Gastrocnemius medialis (tissue), 4 donors: ENCODE data around the gene CAPN13. TPM values are rescaled to one million over a fixed set of nuclear protein-coding genes. Genes with fewer than 3 reads are reported as not detected.

Experiments
- ATAC-seq, 2 donors: fragments of 150-250 bp; one replicate each; pipeline ENCODE4 v1.9.1; 2016
- DNase-seq, 2 donors: peaks; one replicate each; pipeline ENCODE4 v3.0.0-alpha.2; 2019
- H3K27ac ChIP-seq, 4 donors: fragments of 200-600 bp; sonication (generic); 1 replicate in 1 of 4; 2 replicates in 3 of 4; pipeline ENCODE4 v1.5.1; 2016 to 2018; ENCODE audit warnings: mild to moderate bottlenecking in 2 of 4, moderate library complexity in 1 of 4
- H3K27me3 ChIP-seq, 3 donors: fragments of 200-600 bp; sonication (generic) in 2 of 3; 1 replicate in 1 of 3; 2 replicates in 2 of 3; pipeline versions ENCODE4 v1.5.1 to v1.6.0; 2016 to 2019; ENCODE audit warnings: mild to moderate bottlenecking in 1 of 3, moderate library complexity in 1 of 3
- H3K36me3 ChIP-seq, 2 donors: fragments of 200-600 bp; sonication (generic) in 1 of 2; one replicate each; pipeline ENCODE4 v1.5.1; 2017 to 2018
- H3K4me1 ChIP-seq, 2 donors: fragments of 200-600 bp; sonication (generic) in 1 of 2; one replicate each; pipeline ENCODE4 v1.5.1; 2016 to 2017; ENCODE audit warnings: mild to moderate bottlenecking in 2 of 2
- H3K4me3 ChIP-seq, 4 donors: fragments of 200-600 bp; sonication (generic) in 3 of 4; 1 replicate in 1 of 4; 2 replicates in 3 of 4; pipeline ENCODE4 v1.5.1; 2016 to 2019; ENCODE audit warnings: mild to moderate bottlenecking in 2 of 4
- H3K9me3 ChIP-seq, 3 donors: fragments of 200-600 bp; sonication (generic) in 2 of 3; 1 replicate in 1 of 3; 2 replicates in 2 of 3; pipeline ENCODE4 v1.5.1; 2016 to 2019
- CTCF ChIP-seq, 5 experiments: fragments of 450-650 bp in 3 of 5; fragments of 200-600 bp in 2 of 5; sonication (generic) in 2 of 5; IDR thresholded peaks in 4 of 5; conservative IDR thresholded peaks in 1 of 5; 1 replicate in 4 of 5; 2 replicates in 1 of 5; pipeline ENCODE4 v1.5.1; 2016 to 2019; ENCODE audit warnings: antibody characterized with exemption in 5 of 5, mild to moderate bottlenecking in 3 of 5, moderate library complexity in 3 of 5
- POLR2A ChIP-seq, 2 donors: fragments of 450-650 bp; IDR thresholded peaks; one replicate each; pipeline ENCODE4 v1.6.1; 2017; ENCODE audit warnings: antibody characterized with exemption in 2 of 2, mild to moderate bottlenecking in 2 of 2, moderate library complexity in 2 of 2
- in situ Hi-C, 4 donors: fragments of 200-750 bp; cut with MboI; loops; one replicate each; pipeline versions ENCODE4 v1.15.0 to v1.8.0; 2017; ENCODE audit warnings: low sequenced_read_pairs in 4 of 4
- intact Hi-C: fragments of 100-400 bp; cut with DNase I; formaldehyde crosslinking; loops from one replicate; pipeline ENCODE4 v1.15.1; 2023; ENCODE audit warnings: low total_unique reads
- total RNA-seq, 4 donors: library from RNA; depleted of rRNA; stranded (reverse); fragments of >200 nt; gene quantifications; one replicate each; pipeline versions ENCODE4 v1.1.0 to v1.2.3, GENCODE V29; 2016

Gene CAPN13
- total RNA-seq, 4 donors from 2014 or later, result 0.53 TPM; not detected in 3

GRCh38 chr2:30678410-30679137 lies 128.7 kb downstream of the CAPN13 start:
- no peak overlapping the region for H3K4me3 ChIP-seq
- in situ Hi-C loops, result no loop called here
- no peaks in the 10 kb centered on the region for H3K27me3 ChIP-seq
- H3K36me3 ChIP-seq, result no peaks in the 10 kb centered on the region
- no peaks in the 10 kb centered on the region for H3K4me1 ChIP-seq
- intact Hi-C loops, result no loop called here
- H3K9me3 ChIP-seq, result no peaks in the 10 kb centered on the region
- TF ChIP-seq CTCF (IDR thresholded peaks at IDR 0.05 in 4 of 5, conservative IDR thresholded peaks at IDR 0.05 in 1 of 5), result no peak
- TF ChIP-seq POLR2A (IDR thresholded peaks at IDR 0.05), result no peak
- DNase-seq (no peak), ATAC-seq (no peak)
- H3K27ac ChIP-seq, result no peak overlapping the region

- no peaks in the 10 kb centered on the region for H3K36me3 ChIP-seq
- in situ Hi-C loops, result no loop called here
- H3K4me1 ChIP-seq, result no peaks in the 10 kb centered on the region
- no peak overlapping the region for H3K27ac ChIP-seq
- H3K27me3 ChIP-seq, result no peaks in the 10 kb centered on the region
- no peak for DNase-seq
- intact Hi-C loops, result no loop called here
- no peak overlapping the region for H3K4me3 ChIP-seq
- no peak for TF ChIP-seq CTCF (IDR thresholded peaks at IDR 0.05 in 4 of 5, conservative IDR thresholded peaks at IDR 0.05 in 1 of 5)
- TF ChIP-seq POLR2A (IDR thresholded peaks at IDR 0.05), result no peak
- ATAC-seq, result no peak
- no peaks in the 10 kb centered on the region for H3K9me3 ChIP-seq
Measured at GRCh38 chr2:30677861-30678385, 129.3 kb downstream of the CAPN13 start.

GRCh38 chr2:30677231-30677630 lies 130.0 kb downstream of the CAPN13 start:
- ATAC-seq, result no peak

GRCh38 chr2:30675758-30676157 lies 131.5 kb downstream of the CAPN13 start:
- Histone ChIP-seq H3K4me3 (no peak overlapping the region), H3K4me1 (no peaks in the 10 kb centered on the region), H3K27ac (no peak overlapping the region), H3K36me3 (no peaks in the 10 kb centered on the region), H3K27me3 (no peaks in the 10 kb centered on the region), H3K9me3 (no peaks in the 10 kb centered on the region)
- in situ Hi-C loops (no loop called here), intact Hi-C loops (no loop called here)
- DNase-seq (no peak), ATAC-seq (no peak)
- TF ChIP-seq POLR2A (IDR thresholded peaks at IDR 0.05) (no peak), CTCF (IDR thresholded peaks at IDR 0.05 in 4 of 5, conservative IDR thresholded peaks at IDR 0.05 in 1 of 5) (no peak)

More at GRCh38 chr2:30677231-30677630, 130.0 kb downstream of the CAPN13 start:
- no peak overlapping the region for H3K27ac ChIP-seq
- TF ChIP-seq POLR2A (IDR thresholded peaks at IDR 0.05) (no peak), CTCF (IDR thresholded peaks at IDR 0.05 in 4 of 5, conservative IDR thresholded peaks at IDR 0.05 in 1 of 5) (no peak)
- no peak for DNase-seq
- H3K36me3 ChIP-seq, result no peaks in the 10 kb centered on the region
- no peaks in the 10 kb centered on the region for H3K9me3 ChIP-seq
- no peaks in the 10 kb centered on the region for H3K4me1 ChIP-seq
- in situ Hi-C loops (no loop called here), intact Hi-C loops (no loop called here)
- no peaks in the 10 kb centered on the region for H3K27me3 ChIP-seq
- no peak overlapping the region for H3K4me3 ChIP-seq
